ENCODE data around the gene LARP1. TPM values are rescaled to one million over a fixed set of nuclear protein-coding genes. Genes with fewer than 3 reads are reported as not detected.
"Not testable (repeated sequence)": the region's sequence is repeated elsewhere in the genome, so short reads cannot be mapped to it uniquely, and the experiment has no call there.

Gene LARP1
- total RNA-seq, 1 donor from 2014 or later = 30.4 TPM

GRCh38 chr5:154734370-154735248, 20.6 kb upstream of the LARP1 start:
- no peak for DNase-seq (ENCODE audit: low read depth in 2 of 2)

- not testable (repeated sequence) for DNase-seq (ENCODE audit: low read depth in 2 of 2)
These were observed 19.8 kb upstream of the LARP1 start for GRCh38 chr5:154735362-154735761.

DNA sequence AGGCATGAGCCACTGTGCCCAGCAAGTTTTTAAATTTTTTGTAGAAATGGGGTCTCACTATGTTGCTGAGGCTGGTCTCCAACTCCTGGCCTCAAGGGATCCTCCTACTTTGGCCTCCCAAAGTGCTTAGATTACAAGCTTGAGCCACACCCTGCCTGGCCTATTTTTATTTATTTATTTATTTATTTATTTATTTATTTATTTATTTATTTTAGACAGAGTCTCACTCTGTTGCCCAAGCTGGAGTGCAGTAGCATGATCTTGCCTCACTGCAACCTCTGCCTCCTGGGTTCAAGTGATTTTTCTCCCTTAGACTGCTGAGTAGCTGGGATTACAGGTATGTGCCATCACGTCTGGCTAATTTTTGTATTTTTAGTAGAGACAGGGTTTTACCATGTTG, 18.8 kb upstream of the LARP1 start:
- DNase-seq (ENCODE audit: low read depth in 2 of 2) = not testable (repeated sequence)

DNA sequence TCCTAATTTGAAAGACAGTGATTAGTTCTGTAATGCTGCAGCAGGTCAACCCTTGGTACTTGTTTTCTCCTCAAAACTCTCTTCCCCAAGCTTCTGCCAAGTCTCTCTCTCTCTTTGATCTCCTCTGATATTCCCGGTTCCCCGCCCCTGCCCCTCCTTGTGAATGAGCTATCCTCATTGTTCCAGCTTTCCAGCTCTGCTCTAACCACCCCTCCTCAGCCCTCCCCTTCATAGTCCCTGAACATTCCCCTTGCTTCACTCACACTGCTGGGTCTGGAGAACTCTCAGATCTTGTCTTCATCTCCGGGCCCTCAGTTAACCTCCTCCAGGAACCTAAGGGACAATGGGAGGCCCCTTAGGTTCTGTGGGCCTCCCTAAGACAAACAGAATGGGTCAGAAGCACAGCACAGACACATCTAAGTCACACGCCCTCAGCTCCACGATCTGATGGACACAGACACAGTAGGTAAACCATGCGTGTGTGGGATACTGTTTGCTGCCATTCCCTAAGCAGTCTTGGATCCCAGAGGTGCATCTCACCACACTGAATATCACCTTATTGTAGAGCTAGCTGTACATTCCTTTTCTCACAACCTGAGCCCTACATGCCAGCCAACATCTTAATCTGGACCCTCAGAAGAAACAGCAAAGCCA, 17.4 kb upstream of the LARP1 start:
- no peak for DNase-seq (ENCODE audit: low read depth in 2 of 2)

DNA sequence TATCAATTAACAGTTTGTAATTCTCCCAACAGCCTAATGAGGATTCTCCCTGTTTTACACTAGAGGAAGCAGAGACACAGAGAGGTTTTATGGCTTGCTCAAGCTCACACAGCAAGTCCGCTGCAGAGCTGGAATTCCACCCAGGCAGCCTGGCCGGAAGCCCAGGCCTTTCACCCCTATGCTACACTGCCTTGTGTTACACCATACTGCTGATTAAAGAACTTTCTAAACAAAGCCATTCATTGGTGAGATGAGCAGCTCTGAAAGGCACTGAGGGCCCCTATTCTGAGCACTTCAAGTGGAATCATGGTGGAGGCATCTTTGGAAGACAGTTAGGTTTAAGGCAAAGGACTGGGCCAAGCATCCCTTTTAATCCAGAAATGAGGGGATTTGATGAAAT, 14.7 kb upstream of the LARP1 start:
- DNase-seq (ENCODE audit: low read depth in 2 of 2) = no peak

DNA sequence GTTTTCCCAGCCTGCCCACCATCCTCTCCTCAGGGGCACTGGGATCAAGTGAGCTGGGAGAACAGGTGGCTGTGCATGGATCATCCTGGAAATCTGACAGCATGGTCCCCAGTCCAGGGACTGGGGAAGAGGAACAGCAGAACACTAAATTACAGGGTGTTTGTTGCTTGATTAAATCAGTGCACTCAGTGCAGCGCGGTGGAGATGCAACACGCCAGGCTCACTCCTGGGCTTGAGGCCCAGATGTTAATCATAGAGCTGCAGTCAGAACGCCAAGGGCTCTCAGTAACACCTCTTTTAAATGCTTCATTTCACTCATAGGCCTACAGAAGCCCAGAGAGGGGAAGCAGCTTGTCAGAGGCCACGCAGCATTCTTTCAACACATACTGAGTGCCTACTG, 14.2 kb upstream of the LARP1 start:
- no peak for DNase-seq (ENCODE audit: low read depth in 2 of 2)

GRCh38 chr5:154741415-154741814, 13.8 kb upstream of the LARP1 start:
- DNase-seq (ENCODE audit: low read depth in 2 of 2) = no peak

GRCh38 chr5:154743812-154744211, 11.4 kb upstream of the LARP1 start:
- no peak for DNase-seq (ENCODE audit: low read depth in 2 of 2)

GRCh38 chr5:154745349-154745748, 9.8 kb upstream of the LARP1 start:
- DNase-seq (ENCODE audit: low read depth in 2 of 2) = no peak

GRCh38 chr5:154749491-154749890, 5.7 kb upstream of the LARP1 start:
- no peak for DNase-seq (ENCODE audit: low read depth in 2 of 2)

GRCh38 chr5:154750641-154751040, 4.5 kb upstream of the LARP1 start:
- DNase-seq (ENCODE audit: low read depth in 2 of 2) = not testable (repeated sequence)

- DNase-seq (ENCODE audit: low read depth in 2 of 2) = no peak
These were observed 3.3 kb upstream of the LARP1 start for GRCh38 chr5:154751854-154752253.

DNA sequence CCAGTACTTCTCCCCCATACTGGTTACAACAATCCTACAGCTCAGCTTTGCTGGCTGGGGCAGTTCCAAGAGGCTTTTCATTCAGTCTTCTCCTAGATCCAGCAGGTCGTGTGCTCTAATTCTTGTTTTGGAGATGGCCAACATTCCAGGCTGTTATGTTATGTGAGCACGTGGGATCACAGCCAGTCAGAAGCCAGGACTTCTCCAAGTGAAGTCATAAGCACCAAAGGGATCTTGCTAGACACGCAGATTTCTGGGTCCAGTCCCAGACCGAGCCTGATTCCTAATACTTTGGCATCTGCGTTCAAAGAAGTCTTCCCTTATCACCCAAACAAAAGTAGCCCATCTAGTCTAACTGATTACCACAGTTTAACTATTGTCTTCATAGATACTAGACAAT, 1.4 kb upstream of the LARP1 start:
- peak in 1 of 2 donors; percentile 30 for DNase-seq (ENCODE audit: low read depth in 2 of 2)

- DNase-seq (ENCODE audit: low read depth in 2 of 2) = peak; percentile 95 to 99
These were observed 467 bp upstream of the LARP1 start for GRCh38 chr5:154754460-154755360.

GRCh38 chr5:154756009-154756867, 1.1 kb downstream of the LARP1 start:
- DNase-seq (ENCODE audit: low read depth in 2 of 2) = peak in 1 of 2 donors; percentile 37

DNA sequence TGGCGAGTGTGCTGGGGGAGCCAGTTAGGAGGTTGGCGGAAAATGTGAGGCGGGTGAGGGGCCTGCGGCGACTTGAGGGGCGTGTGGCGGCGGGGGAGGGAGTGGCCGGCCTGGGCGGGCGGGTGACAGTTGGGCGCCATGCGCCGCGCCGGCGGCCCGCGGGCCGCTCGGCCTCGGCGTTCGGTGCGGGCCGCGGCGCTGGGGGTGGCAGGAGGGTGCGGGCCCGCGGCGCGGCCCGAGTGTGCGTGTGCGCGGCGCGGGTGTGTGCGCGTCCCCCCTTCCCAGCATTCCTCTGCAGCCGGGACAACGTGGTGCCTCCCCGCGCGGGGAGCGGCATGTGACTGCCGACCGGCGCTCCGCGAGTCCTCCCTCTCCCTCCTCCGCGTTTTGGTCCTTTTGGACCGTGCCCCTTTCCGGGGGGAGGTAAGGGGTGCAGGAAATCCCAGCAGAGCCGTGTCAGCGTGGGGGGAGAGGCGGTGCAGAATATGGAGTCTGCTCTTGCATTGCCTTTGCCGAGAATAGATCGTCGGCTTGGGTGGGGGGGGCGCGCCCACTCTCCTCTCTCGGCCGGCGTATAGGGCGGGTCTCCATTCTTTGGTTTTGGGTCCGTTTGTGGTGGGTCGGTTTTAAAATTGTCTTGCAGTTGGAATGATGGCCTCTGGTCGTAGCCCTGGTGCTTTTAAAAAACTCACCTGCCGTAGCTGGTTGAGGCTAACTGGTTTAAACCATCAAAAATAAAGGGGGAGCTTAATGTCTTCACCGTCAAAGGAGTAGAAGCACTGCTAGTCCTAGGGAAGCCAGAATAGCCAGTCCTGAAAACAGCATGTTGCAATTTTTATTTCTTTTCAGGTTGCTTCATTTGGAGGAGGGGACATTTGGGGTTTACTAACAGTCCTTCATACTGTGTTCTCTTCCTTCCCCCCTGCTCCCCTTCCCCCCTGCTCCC, 2.0 kb downstream of the LARP1 start:
- peak in 1 of 2 donors; percentile 60 for DNase-seq (ENCODE audit: low read depth in 2 of 2)

GRCh38 chr5:154757814-154758406, 2.7 kb downstream of the LARP1 start:
- DNase-seq (ENCODE audit: low read depth in 2 of 2) = peak in 1 of 2 donors; percentile 25

- no peak for DNase-seq (ENCODE audit: low read depth in 2 of 2)
These were observed 3.3 kb downstream of the LARP1 start for GRCh38 chr5:154758493-154758892.

DNA sequence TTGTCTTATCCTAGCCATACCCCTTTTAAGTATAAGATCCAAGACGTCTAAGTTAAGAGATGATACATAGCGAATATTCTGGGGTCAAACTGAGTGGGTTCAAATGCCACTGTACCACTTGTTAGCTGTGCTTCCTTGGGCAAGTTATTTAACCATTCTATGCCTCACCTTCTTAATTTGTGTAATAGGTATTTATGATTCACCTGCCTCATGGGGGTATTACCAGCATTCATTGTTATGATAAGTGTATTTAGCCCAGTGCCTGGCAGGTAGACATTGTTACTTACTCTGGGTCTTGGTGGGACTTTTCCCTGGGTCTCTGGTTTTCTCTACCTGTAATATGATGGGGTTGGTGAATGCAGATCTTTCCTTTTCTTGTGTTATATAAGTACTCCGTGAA, 3.8 kb downstream of the LARP1 start:
- no peak for DNase-seq (ENCODE audit: low read depth in 2 of 2)

All from dermis microvascular lymphatic vessel endothelial cell (primary cell).